ENCODE results near the gene FKRP.
"Not testable (repeated sequence)": the region's sequence is repeated elsewhere in the genome, so short reads cannot be mapped to it uniquely, and the experiment has no call there.

Gene FKRP

DNA sequence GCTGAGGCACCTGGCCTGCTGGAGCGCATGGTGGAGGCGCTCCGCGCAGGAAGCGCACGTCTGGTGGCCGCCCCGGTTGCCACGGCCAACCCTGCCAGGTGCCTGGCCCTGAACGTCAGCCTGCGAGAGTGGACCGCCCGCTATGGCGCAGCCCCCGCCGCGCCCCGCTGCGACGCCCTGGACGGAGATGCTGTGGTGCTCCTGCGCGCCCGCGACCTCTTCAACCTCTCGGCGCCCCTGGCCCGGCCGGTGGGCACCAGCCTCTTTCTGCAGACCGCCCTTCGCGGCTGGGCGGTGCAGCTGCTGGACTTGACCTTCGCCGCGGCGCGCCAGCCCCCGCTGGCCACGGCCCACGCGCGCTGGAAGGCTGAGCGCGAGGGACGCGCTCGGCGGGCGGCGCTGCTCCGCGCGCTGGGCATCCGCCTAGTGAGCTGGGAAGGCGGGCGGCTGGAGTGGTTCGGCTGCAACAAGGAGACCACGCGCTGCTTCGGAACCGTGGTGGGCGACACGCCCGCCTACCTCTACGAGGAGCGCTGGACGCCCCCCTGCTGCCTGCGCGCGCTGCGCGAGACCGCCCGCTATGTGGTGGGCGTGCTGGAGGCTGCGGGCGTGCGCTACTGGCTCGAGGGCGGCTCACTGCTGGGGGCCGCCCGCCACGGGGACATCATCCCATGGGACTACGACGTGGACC is 10.1 kb downstream of the FKRP start:
- Histone ChIP-seq H3K4me1 (ENCODE audit: control insufficient read depth, insufficient read depth, low read length) (peaks cover 2% of the 10 kb centered on the region), H3K27me3 (ENCODE audit: control insufficient read depth, insufficient read depth, low read length) (no peaks in the 10 kb centered on the region), H3K4me3 (ENCODE audit: low read depth, low read length) (no peak overlapping the region), H3K9me3 (ENCODE audit: control insufficient read depth, insufficient read depth, low read length) (no peaks in the 10 kb centered on the region), H3K9ac (ENCODE audit: low read depth, low read length) (no peak overlapping the region), H3K36me3 (ENCODE audit: control insufficient read depth, insufficient read depth, low read length) (no peaks in the 10 kb centered on the region)

DNA sequence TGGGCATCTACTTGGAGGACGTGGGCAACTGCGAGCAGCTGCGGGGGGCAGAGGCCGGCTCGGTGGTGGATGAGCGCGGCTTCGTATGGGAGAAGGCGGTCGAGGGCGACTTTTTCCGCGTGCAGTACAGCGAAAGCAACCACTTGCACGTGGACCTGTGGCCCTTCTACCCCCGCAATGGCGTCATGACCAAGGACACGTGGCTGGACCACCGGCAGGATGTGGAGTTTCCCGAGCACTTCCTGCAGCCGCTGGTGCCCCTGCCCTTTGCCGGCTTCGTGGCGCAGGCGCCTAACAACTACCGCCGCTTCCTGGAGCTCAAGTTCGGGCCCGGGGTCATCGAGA is 10.7 kb downstream of the FKRP start:
- peaks cover 2% of the 10 kb centered on the region for H3K4me1 ChIP-seq (ENCODE audit: control insufficient read depth, insufficient read depth, low read length)
- no peak overlapping the region for H3K9ac ChIP-seq (ENCODE audit: low read depth, low read length)
- H3K36me3 ChIP-seq (ENCODE audit: control insufficient read depth, insufficient read depth, low read length), result no peaks in the 10 kb centered on the region
- H3K27me3 ChIP-seq (ENCODE audit: control insufficient read depth, insufficient read depth, low read length), result no peaks in the 10 kb centered on the region
- no peaks in the 10 kb centered on the region for H3K9me3 ChIP-seq (ENCODE audit: control insufficient read depth, insufficient read depth, low read length)
- no peak overlapping the region for H3K4me3 ChIP-seq (ENCODE audit: low read depth, low read length)

DNA sequence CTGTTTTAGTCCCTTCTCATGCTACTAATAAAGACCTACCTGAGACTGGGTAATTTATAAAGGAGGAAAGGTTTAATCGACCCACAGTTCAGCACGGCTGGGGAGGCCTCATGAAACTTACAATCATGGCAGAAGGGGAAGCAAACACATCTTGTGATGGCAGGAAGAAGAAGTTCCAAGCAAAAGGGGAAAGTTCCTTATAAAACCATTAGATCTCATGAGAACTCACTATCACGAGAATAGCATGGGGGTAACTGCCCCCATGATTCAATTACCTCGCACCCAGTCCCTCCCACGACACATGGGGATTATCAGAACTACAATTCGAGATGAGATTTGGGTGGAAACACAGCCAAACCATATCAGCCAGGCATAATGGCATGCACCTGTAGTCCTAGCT is 13.3 kb downstream of the FKRP start:
- Histone ChIP-seq H3K9me3 (ENCODE audit: control insufficient read depth, insufficient read depth, low read length) (no peaks in the 10 kb centered on the region), H3K27me3 (ENCODE audit: control insufficient read depth, insufficient read depth, low read length) (no peaks in the 10 kb centered on the region), H3K4me1 (ENCODE audit: control insufficient read depth, insufficient read depth, low read length) (peaks cover 2% of the 10 kb centered on the region), H3K4me3 (ENCODE audit: low read depth, low read length) (no peak overlapping the region), H3K36me3 (ENCODE audit: control insufficient read depth, insufficient read depth, low read length) (no peaks in the 10 kb centered on the region), H3K9ac (ENCODE audit: low read depth, low read length) (no peak overlapping the region)

DNA sequence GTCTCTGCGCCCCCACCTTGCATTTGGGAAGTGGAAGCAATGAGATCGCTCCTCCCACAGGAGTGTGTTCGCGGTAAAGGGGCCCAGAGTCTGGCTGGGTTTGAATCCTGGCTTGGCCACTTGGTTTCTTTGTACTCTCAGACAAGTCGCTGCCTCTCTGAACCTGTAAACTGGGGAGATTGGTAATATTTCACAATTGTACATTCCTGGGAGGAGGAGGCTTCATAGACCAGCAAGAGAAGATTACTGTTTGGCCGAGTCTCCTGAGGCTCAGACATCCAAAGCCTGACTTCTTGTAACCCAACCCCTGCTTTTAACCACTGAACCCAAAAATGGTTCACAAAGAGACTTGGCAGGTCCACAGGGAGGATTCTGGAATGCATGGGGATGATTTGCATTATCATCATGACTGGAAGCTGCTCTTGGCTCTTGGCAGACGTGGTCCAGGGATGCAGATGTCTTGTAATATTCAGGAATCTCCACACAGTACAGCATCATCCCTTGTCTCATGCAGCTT is 14.0 kb downstream of the FKRP start:
- H3K9ac ChIP-seq (ENCODE audit: low read depth, low read length), result no peak overlapping the region
- H3K36me3 ChIP-seq (ENCODE audit: control insufficient read depth, insufficient read depth, low read length), result no peaks in the 10 kb centered on the region
- no peaks in the 10 kb centered on the region for H3K9me3 ChIP-seq (ENCODE audit: control insufficient read depth, insufficient read depth, low read length)
- H3K4me1 ChIP-seq (ENCODE audit: control insufficient read depth, insufficient read depth, low read length), result peaks cover 2% of the 10 kb centered on the region
- no peak overlapping the region for H3K4me3 ChIP-seq (ENCODE audit: low read depth, low read length)
- no peaks in the 10 kb centered on the region for H3K27me3 ChIP-seq (ENCODE audit: control insufficient read depth, insufficient read depth, low read length)

DNA sequence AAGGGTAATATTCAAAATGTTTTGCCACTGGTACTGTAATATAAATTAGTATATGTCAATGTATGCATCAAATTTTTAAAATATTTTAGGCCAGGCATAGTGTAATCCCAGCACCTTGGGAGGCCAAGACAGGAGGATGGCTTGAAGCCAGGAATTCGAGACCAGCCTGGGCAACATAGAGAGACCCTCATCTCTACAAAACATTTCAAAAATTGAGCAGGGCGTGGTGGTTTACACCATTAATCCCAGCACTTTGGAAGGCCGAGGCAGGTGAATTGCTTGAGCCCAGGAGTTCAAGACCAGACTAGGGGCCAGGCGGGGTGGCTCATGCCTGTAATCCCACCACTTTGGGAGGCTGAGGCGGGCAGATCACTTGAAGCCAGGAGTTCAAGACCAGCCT is 14.5 kb downstream of the FKRP start:
- Histone ChIP-seq H3K4me1 (ENCODE audit: control insufficient read depth, insufficient read depth, low read length) (peaks cover 2% of the 10 kb centered on the region), H3K27me3 (ENCODE audit: control insufficient read depth, insufficient read depth, low read length) (no peaks in the 10 kb centered on the region), H3K36me3 (ENCODE audit: control insufficient read depth, insufficient read depth, low read length) (no peaks in the 10 kb centered on the region), H3K4me3 (ENCODE audit: low read depth, low read length) (no peak overlapping the region), H3K9me3 (ENCODE audit: control insufficient read depth, insufficient read depth, low read length) (no peaks in the 10 kb centered on the region), H3K9ac (ENCODE audit: low read depth, low read length) (no peak overlapping the region)

DNA sequence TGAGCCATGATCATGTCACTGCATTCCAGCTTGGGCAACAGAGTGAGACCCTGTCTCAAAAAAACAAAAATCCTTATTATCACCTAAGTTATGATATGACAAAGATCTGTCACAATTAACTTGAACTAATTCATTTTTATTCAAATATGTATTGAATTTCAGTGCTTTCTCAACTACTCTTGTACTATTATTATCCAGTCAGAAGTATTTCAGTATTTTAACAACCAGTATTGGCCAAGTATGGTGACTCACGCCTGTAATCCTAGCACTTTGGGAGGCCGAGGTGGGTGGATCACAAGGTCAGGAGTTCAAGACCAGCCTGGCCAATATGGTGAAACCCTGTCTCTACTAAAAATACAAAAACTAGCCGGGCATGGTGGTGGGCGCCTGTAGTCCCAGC is 15.0 kb downstream of the FKRP start:
- H3K36me3 ChIP-seq (ENCODE audit: control insufficient read depth, insufficient read depth, low read length); H3K4me3 ChIP-seq (ENCODE audit: low read depth, low read length); H3K9ac ChIP-seq (ENCODE audit: low read depth, low read length); H3K9me3 ChIP-seq (ENCODE audit: control insufficient read depth, insufficient read depth, low read length); H3K4me1 ChIP-seq (ENCODE audit: control insufficient read depth, insufficient read depth, low read length); H3K27me3 ChIP-seq (ENCODE audit: control insufficient read depth, insufficient read depth, low read length): not testable (repeated sequence)

DNA sequence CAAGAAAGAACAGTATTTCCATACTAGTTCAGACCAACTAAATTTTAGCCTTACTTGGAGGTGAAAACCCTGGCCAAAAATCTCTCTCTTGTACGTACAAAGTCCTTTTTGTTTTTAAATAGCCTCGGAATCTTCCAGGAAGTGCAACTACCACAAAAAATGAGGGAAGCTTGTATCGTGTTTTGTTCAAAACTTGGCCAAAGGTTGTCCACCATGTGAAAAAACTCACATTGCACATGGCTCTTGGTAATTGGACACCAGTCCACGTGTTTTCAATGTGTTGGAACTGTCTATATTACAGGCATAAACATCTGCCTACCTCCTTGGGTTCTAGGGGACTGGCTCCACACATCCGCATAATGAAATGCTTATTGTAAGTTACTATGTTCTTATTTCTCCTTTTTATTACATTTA is 15.6 kb downstream of the FKRP start:
- Histone ChIP-seq H3K4me3 (ENCODE audit: low read depth, low read length) (no peak overlapping the region), H3K4me1 (ENCODE audit: control insufficient read depth, insufficient read depth, low read length) (peaks cover 2% of the 10 kb centered on the region), H3K9ac (ENCODE audit: low read depth, low read length) (no peak overlapping the region), H3K36me3 (ENCODE audit: control insufficient read depth, insufficient read depth, low read length) (no peaks in the 10 kb centered on the region), H3K27me3 (ENCODE audit: control insufficient read depth, insufficient read depth, low read length) (no peaks in the 10 kb centered on the region), H3K9me3 (ENCODE audit: control insufficient read depth, insufficient read depth, low read length) (no peaks in the 10 kb centered on the region)

DNA sequence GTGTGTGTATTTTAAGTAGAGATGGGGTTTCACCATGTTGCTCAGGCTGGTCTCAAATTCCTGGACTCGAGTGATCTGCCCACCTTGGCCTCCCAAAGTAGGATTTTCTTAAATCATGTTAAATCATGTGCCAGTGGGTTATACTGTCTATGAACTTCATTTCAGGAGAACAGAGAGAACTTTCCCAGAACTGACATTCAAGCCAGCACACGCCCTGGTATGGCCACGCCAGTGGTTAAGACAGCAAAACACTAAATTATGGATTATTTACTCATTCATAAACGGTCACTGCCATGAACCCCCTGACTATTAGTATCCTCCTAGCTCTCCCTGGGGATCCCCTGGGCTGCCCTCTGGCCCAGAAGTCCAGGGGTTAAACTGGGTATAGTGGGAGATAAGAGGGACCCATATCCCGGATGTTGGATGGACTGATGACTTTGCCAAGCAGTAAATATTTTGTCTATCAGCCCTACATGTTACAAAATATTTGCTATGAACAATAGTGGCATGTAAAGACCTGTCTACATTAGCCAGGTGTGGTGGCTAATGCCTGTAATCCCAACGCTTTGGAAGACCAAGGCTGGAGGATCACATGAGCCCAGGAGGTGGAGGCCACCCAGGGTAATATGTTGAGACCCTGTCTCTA is 16.5 kb downstream of the FKRP start:
- Histone ChIP-seq H3K9ac (ENCODE audit: low read depth, low read length) (no peak overlapping the region), H3K4me3 (ENCODE audit: low read depth, low read length) (no peak overlapping the region), H3K36me3 (ENCODE audit: control insufficient read depth, insufficient read depth, low read length) (no peaks in the 10 kb centered on the region), H3K4me1 (ENCODE audit: control insufficient read depth, insufficient read depth, low read length) (peaks cover 2% of the 10 kb centered on the region), H3K9me3 (ENCODE audit: control insufficient read depth, insufficient read depth, low read length) (no peaks in the 10 kb centered on the region), H3K27me3 (ENCODE audit: control insufficient read depth, insufficient read depth, low read length) (no peaks in the 10 kb centered on the region)

DNA sequence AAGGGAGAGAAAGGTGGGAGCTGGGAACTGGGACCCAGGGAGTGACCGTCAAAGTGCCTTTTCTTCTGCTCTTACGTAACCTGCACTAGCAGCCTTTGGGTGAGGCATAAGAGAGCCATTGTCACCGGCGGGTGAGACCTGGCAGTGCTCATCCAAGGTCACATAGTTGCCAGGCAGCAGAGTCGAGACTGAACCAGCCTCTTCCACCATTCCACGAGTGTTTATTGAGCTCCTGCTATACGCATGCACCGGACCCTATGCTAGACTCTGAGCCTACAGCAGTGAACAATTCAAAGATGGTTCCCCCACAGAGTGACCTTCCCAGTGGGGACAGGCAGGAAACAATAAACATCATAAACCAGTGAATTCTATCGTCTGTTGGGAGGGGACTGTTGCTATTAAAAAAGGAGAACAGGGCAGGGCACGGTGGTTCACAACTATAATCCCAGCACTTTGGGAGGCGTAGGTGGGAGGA is 19.0 kb downstream of the FKRP start:
- Histone ChIP-seq H3K9ac (ENCODE audit: low read depth, low read length) (no peak overlapping the region), H3K4me1 (ENCODE audit: control insufficient read depth, insufficient read depth, low read length) (peaks cover 2% of the 10 kb centered on the region), H3K27me3 (ENCODE audit: control insufficient read depth, insufficient read depth, low read length) (no peaks in the 10 kb centered on the region)

DNA sequence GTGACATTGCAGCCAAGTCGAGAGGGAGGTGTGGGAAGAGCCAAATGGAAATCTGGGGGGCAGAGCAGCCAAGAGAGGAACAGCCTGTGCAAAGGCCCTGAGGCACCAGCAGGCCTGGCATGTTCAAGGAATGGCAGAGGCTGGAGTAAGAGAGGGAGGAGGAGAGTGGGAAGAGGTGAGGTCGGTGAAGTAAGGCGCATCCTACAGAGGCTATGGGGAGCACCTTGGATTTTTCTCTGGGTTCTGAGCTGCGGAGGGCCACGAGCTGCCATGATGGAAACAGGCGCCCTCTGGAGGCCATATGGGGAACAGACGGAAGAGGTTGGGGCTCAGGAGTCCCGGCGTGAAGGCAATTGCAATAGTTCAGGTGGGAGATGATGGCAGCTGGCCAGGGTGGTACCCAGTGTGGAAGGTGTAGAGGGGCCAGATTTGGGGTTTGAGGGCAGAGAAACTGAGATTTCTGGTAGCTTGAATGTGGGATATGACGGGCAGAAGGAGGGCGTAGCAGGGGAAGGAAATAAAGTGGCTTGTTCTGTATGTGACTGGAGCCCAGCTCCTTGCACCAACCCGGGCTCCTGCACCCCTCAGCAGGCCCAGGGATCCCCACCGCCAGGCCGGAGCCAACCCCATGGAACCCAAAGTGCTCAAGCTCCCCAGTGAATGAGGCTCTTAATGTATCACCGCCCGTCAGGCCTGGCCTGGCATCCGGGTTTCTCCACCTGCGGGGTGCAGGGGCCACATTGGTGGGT is 20.9 kb downstream of the FKRP start:
- no peaks in the 10 kb centered on the region for H3K9me3 ChIP-seq (ENCODE audit: control insufficient read depth, insufficient read depth, low read length)
- no peak overlapping the region for H3K9ac ChIP-seq (ENCODE audit: low read depth, low read length)
- no peak overlapping the region for H3K4me3 ChIP-seq (ENCODE audit: low read depth, low read length)
- H3K36me3 ChIP-seq (ENCODE audit: control insufficient read depth, insufficient read depth, low read length), result no peaks in the 10 kb centered on the region
- H3K27me3 ChIP-seq (ENCODE audit: control insufficient read depth, insufficient read depth, low read length), result no peaks in the 10 kb centered on the region
- H3K4me1 ChIP-seq (ENCODE audit: control insufficient read depth, insufficient read depth, low read length), result no peaks in the 10 kb centered on the region

More for the DNA sequence above, 19.0 kb downstream of the FKRP start:
- H3K9me3 ChIP-seq (ENCODE audit: control insufficient read depth, insufficient read depth, low read length), result no peaks in the 10 kb centered on the region
- H3K4me3 ChIP-seq (ENCODE audit: low read depth, low read length), result no peak overlapping the region
- no peaks in the 10 kb centered on the region for H3K36me3 ChIP-seq (ENCODE audit: control insufficient read depth, insufficient read depth, low read length)

DNA sequence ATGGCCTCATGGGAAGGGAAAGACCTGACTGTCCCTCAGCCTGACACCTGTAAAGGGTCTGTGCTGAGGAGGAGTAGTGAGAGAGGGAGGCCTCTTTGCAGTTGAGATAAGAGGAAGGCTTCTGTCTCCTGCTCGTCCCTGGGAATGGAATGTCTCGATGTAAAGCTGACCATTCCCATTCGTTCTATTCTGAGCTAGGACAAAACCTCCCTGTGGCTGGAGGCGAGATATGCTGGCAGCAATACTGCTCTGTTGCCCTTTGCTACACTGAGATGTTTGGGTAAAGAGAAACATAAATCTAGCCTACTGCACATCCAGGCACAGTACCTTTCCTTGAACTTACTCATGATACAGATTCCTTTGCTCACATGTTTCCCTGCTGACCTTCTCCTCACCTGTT is 22.9 kb downstream of the FKRP start:
- H3K9me3 ChIP-seq (ENCODE audit: control insufficient read depth, insufficient read depth, low read length); H3K27me3 ChIP-seq (ENCODE audit: control insufficient read depth, insufficient read depth, low read length); H3K4me3 ChIP-seq (ENCODE audit: low read depth, low read length); H3K4me1 ChIP-seq (ENCODE audit: control insufficient read depth, insufficient read depth, low read length); H3K9ac ChIP-seq (ENCODE audit: low read depth, low read length); H3K36me3 ChIP-seq (ENCODE audit: control insufficient read depth, insufficient read depth, low read length): not testable (repeated sequence)

Measured in iPS-15b (cell line).